ENCODE results near the gene SEC63. TPM values are rescaled to one million over a fixed set of nuclear protein-coding genes. Genes with fewer than 3 reads are reported as not detected.
A peak's percentile ranks its signal among the peaks of the same experiment; 100 is the strongest.
"Not testable (repeated sequence)": the region's sequence is repeated elsewhere in the genome, so short reads cannot be mapped to it uniquely, and the experiment has no call there.

SEC63 gene
- total RNA-seq, 2 experiments from 2014 or later: 13.0 to 139 TPM

GRCh38 chr6:107956181-107956580, 1.8 kb downstream of the SEC63 start:
- Histone ChIP-seq H3K9me3 (ENCODE audit: low read length) (no peaks in the 10 kb centered on the region), H2AFZ (ENCODE audit: low read length) (no peak overlapping the region), H3K4me2 (ENCODE audit: low read length) (peak overlapping the region; percentile 95), H3K4me1 (ENCODE audit: insufficient read depth, low read length, poor library complexity, severe bottlenecking) (peaks cover 29% of the 10 kb centered on the region), H4K20me1 (ENCODE audit: insufficient read depth, low read length) (peaks cover 19% of the 10 kb centered on the region), H3K36me3 (ENCODE audit: insufficient read depth, low read length) (peaks cover 21% of the 10 kb centered on the region), H3K4me3 (ENCODE audit: low read depth, low read length, poor library complexity, severe bottlenecking) (peak overlapping the region; percentile 98), H3K9me2 (ENCODE audit: insufficient read depth, low read length) (no peaks in the 10 kb centered on the region), H3K27ac (ENCODE audit: low read depth, low read length, poor library complexity, severe bottlenecking) (peak overlapping the region; percentile 83), H3K79me2 (ENCODE audit: insufficient read depth, low read depth, low read length) (peaks cover 59% of the 10 kb centered on the region)
- DNase-seq (ENCODE audit: low spot score): no peak
- CTCF ChIA-PET (ENCODE audit: unreplicated experiment): interaction anchor here (0.6 to 1.0 kb wide), 2 partner anchors 89 to 467 kb away, joined by 3 read pairs; no protein-coding TSS in a partner anchor
- TF ChIP-seq CTCF (conservative IDR thresholded peaks at IDR 0.05; ENCODE audit: low read length) (no peak), EZH2phosphoT487 (IDR thresholded peaks at IDR 0.05; ENCODE audit: borderline replicate concordance, low read depth, low read length) (no peak)
- POLR2A ChIA-PET: interaction anchor here (0.6 to 2.7 kb wide), 7 partner anchors 9 to 602 kb away, joined by 3 to 8 read pairs (median 3); no protein-coding TSS in a partner anchor
- intact Hi-C loops (cut with micrococcal nuclease; ENCODE audit: unreplicated experiment): loop anchor here (5.0 to 10.0 kb wide), 4 partner anchors 244 to 1136 kb away; partner anchors contain the start of genes BEND3, SESN1 and SNX3
- BruUV-seq (replicated peaks): no TSS peak

GRCh38 chr6:107953858-107954414, 4.1 kb downstream of the SEC63 start:
- BruUV-seq (replicated peaks); POLR2A ChIA-PET; CTCF ChIA-PET (ENCODE audit: unreplicated experiment); H3K27ac ChIP-seq (ENCODE audit: low read depth, low read length, poor library complexity, severe bottlenecking); H3K4me2 ChIP-seq (ENCODE audit: low read length); H2AFZ ChIP-seq (ENCODE audit: low read length); H3K9me3 ChIP-seq (ENCODE audit: low read length); DNase-seq (ENCODE audit: low spot score); H3K9me2 ChIP-seq (ENCODE audit: insufficient read depth, low read length); H3K4me3 ChIP-seq (ENCODE audit: low read depth, low read length, poor library complexity, severe bottlenecking): not testable (repeated sequence)
- Histone ChIP-seq H3K4me1 (ENCODE audit: insufficient read depth, low read length, poor library complexity, severe bottlenecking) (peaks cover 25% of the 10 kb centered on the region), H3K36me3 (ENCODE audit: insufficient read depth, low read length) (peaks cover 36% of the 10 kb centered on the region), H4K20me1 (ENCODE audit: insufficient read depth, low read length) (peaks cover 35% of the 10 kb centered on the region), H3K79me2 (ENCODE audit: insufficient read depth, low read depth, low read length) (peaks cover 81% of the 10 kb centered on the region)
- intact Hi-C loops (cut with micrococcal nuclease; ENCODE audit: unreplicated experiment): loop anchor here (10.0 kb wide), 1 partner anchor 311 kb away; the partner anchor contains the start of gene SNX3

GRCh38 chr6:107943626-107944439, 14.2 kb downstream of the SEC63 start:
- Histone ChIP-seq H3K36me3 (ENCODE audit: insufficient read depth, low read length) (peaks cover 35% of the 10 kb centered on the region), H3K27ac (ENCODE audit: low read depth, low read length, poor library complexity, severe bottlenecking) (no peak overlapping the region), H3K79me2 (ENCODE audit: insufficient read depth, low read depth, low read length) (peaks cover 98% of the 10 kb centered on the region), H3K4me3 (ENCODE audit: low read depth, low read length, poor library complexity, severe bottlenecking) (no peak overlapping the region), H3K4me1 (ENCODE audit: insufficient read depth, low read length, poor library complexity, severe bottlenecking) (peaks cover 7% of the 10 kb centered on the region), H2AFZ (ENCODE audit: low read length) (no peak overlapping the region), H3K9me2 (ENCODE audit: insufficient read depth, low read length) (no peaks in the 10 kb centered on the region), H3K9me3 (ENCODE audit: low read length) (no peaks in the 10 kb centered on the region), H3K4me2 (ENCODE audit: low read length) (no peak overlapping the region), H4K20me1 (ENCODE audit: insufficient read depth, low read length) (peaks cover 30% of the 10 kb centered on the region)
- peak; percentile 10 for DNase-seq (ENCODE audit: low spot score)
- ChIA-PET POLR2A (interaction anchor here (0.6 to 1.4 kb wide), 2 partner anchors 13 to 1504 kb away, joined by 3 to 6 read pairs; no protein-coding TSS in a partner anchor), CTCF (ENCODE audit: unreplicated experiment) (no interaction called here)
- no TSS peak for BruUV-seq (replicated peaks)
- TF ChIP-seq CTCF (conservative IDR thresholded peaks at IDR 0.05; ENCODE audit: low read length) (no peak), EZH2phosphoT487 (IDR thresholded peaks at IDR 0.05; ENCODE audit: borderline replicate concordance, low read depth, low read length) (no peak)
- intact Hi-C loops (cut with micrococcal nuclease; ENCODE audit: unreplicated experiment): no loop called here
